Neural progenitor cell (in vitro differentiated cells): ENCODE data around the gene SRBD1.

Experiments used
- EZH2 ChIP-seq: fragments of 200-600 bp; sonication (generic); IDR thresholded peaks from 2 replicates; pipeline ENCODE4 v1.6.1; 2017; ENCODE audit warnings: antibody characterized with exemption, mild to moderate bottlenecking, moderate library complexity
- EZH2phosphoT487 ChIP-seq: fragments of 200-600 bp; sonication (generic); IDR thresholded peaks from 2 replicates; pipeline ENCODE4 v1.6.1; 2017; ENCODE audit warnings: antibody characterized with exemption
- TF ChIP-seq, protein P1 (sequence below): fragments of 200-600 bp; sonication (generic); IDR thresholded peaks from 2 replicates; pipeline ENCODE4 v1.5.1; 2017; ENCODE audit warnings: antibody characterized with exemption, mild to moderate bottlenecking

DNA sequence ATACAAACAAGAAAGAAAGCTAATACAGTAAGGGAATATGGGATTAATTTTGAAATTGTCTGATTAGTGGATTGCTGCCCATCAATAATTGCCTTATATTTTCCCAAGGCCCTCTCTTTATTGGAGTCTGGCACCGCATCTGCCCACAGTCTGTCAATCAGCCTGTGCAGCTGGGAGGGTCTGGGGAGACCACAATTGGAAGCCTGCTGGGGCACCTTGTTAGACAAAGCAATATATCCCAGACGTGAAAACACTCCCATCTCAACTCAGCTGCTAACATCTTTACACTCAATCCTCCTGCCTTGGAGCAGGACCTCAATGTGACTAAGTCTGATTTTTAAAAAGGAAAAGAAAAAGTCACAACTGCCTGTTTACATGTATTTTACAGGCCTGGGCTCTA, 258.6 kb downstream of the SRBD1 start:
- TF ChIP-seq EZH2 (no peak), EZH2phosphoT487 (no peak)
- TF ChIP-seq, protein P1, sequence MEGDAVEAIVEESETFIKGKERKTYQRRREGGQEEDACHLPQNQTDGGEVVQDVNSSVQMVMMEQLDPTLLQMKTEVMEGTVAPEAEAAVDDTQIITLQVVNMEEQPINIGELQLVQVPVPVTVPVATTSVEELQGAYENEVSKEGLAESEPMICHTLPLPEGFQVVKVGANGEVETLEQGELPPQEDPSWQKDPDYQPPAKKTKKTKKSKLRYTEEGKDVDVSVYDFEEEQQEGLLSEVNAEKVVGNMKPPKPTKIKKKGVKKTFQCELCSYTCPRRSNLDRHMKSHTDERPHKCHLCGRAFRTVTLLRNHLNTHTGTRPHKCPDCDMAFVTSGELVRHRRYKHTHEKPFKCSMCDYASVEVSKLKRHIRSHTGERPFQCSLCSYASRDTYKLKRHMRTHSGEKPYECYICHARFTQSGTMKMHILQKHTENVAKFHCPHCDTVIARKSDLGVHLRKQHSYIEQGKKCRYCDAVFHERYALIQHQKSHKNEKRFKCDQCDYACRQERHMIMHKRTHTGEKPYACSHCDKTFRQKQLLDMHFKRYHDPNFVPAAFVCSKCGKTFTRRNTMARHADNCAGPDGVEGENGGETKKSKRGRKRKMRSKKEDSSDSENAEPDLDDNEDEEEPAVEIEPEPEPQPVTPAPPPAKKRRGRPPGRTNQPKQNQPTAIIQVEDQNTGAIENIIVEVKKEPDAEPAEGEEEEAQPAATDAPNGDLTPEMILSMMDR, result no peak
